Liver (tissue), 9 donors: Measurements from ENCODE around the gene AFDN. TPM values are rescaled to one million over a fixed set of nuclear protein-coding genes. Genes with fewer than 3 reads are reported as not detected.

Source experiments
- DNase-seq: peaks from one replicate; pipeline ENCODE4 v3.0.0-alpha.2; 2017; ENCODE audit warnings: low spot score
- H3K27ac ChIP-seq, 2 donors: one replicate each; pipeline ENCODE4 v1.7.0; 2013; ENCODE audit warnings: inconsistent platforms in 2 of 2, low read length in 2 of 2, control low read depth in 1 of 2, low read depth in 1 of 2, mild to moderate bottlenecking in 1 of 2
- H3K27me3 ChIP-seq, 4 donors: one replicate each; pipeline versions ENCODE4 v1.6.1 to v1.7.0; 2013; ENCODE audit warnings: low read length in 3 of 4, inconsistent platforms in 1 of 4, mild to moderate bottlenecking in 1 of 4, moderate library complexity in 1 of 4; ENCODE audit not compliant: control insufficient read depth in 4 of 4, insufficient read depth in 4 of 4
- H3K36me3 ChIP-seq, 4 donors: one replicate each; pipeline versions ENCODE4 v1.6.1 to v1.7.0; 2013; ENCODE audit warnings: low read length in 3 of 4, mild to moderate bottlenecking in 3 of 4, low read depth in 1 of 4, moderate library complexity in 1 of 4; ENCODE audit not compliant: control insufficient read depth in 4 of 4, insufficient read depth in 3 of 4
- H3K4me1 ChIP-seq, 4 donors: one replicate each; pipeline versions ENCODE4 v1.6.1 to v1.7.0; 2013; ENCODE audit warnings: low read length in 3 of 4, mild to moderate bottlenecking in 3 of 4, moderate library complexity in 1 of 4; ENCODE audit not compliant: control insufficient read depth in 4 of 4, insufficient read depth in 4 of 4
- H3K4me3 ChIP-seq, 3 donors: one replicate each; pipeline versions ENCODE4 v1.6.1 to v1.7.0; 2013; ENCODE audit warnings: low read length in 3 of 3, control low read depth in 1 of 3, low read depth in 1 of 3, mild to moderate bottlenecking in 1 of 3
- H3K9ac ChIP-seq, 2 donors: one replicate each; pipeline ENCODE4 v1.7.0; 2013; ENCODE audit warnings: low read length in 2 of 2, mild to moderate bottlenecking in 2 of 2, moderate library complexity in 2 of 2, control low read depth in 1 of 2, low read depth in 1 of 2
- H3K9me3 ChIP-seq, 4 donors: one replicate each; pipeline versions ENCODE4 v1.6.1 to v1.7.0; 2013; ENCODE audit warnings: low read length in 3 of 4; ENCODE audit not compliant: control insufficient read depth in 4 of 4
- FOXA1 ChIP-seq: IDR thresholded peaks from 2 replicates; pipeline ENCODE4 v1.6.1; 2016; ENCODE audit warnings: antibody characterized with exemption
- FOXA2 ChIP-seq: IDR thresholded peaks from 2 replicates; pipeline ENCODE4 v1.6.1; 2016; ENCODE audit warnings: antibody characterized with exemption
- GABPA ChIP-seq, 2 donors: IDR thresholded peaks in 1 of 2; conservative IDR thresholded peaks in 1 of 2; 2 replicates each; pipeline ENCODE4 v1.6.1; 2016; ENCODE audit warnings: antibody characterized with exemption in 2 of 2, mild to moderate bottlenecking in 1 of 2, moderate library complexity in 1 of 2
- HNF4A ChIP-seq, 2 donors: conservative IDR thresholded peaks; 2 replicates each; pipeline ENCODE4 v1.6.1; 2016; ENCODE audit warnings: antibody characterized with exemption in 2 of 2, mild to moderate bottlenecking in 2 of 2
- HNF4G ChIP-seq: IDR thresholded peaks from 2 replicates; pipeline ENCODE4 v1.6.1; 2016; ENCODE audit warnings: antibody characterized with exemption
- JUND ChIP-seq, 2 donors: IDR thresholded peaks; 2 replicates each; pipeline ENCODE4 v1.6.1; 2016; ENCODE audit warnings: antibody characterized with exemption in 2 of 2
- RAD21 ChIP-seq, 2 donors: IDR thresholded peaks; 2 replicates each; pipeline ENCODE4 v1.6.1; 2016; ENCODE audit warnings: antibody characterized with exemption in 2 of 2, mild to moderate bottlenecking in 2 of 2
- REST ChIP-seq: IDR thresholded peaks from 2 replicates; pipeline ENCODE4 v1.6.1; 2016; ENCODE audit warnings: antibody characterized with exemption, mild to moderate bottlenecking
- RXRA ChIP-seq, 2 donors: IDR thresholded peaks; 2 replicates each; pipeline ENCODE4 v1.6.1; 2017 to 2018; ENCODE audit warnings: antibody characterized with exemption in 2 of 2, mild to moderate bottlenecking in 1 of 2
- SP1 ChIP-seq: IDR thresholded peaks from 2 replicates; pipeline ENCODE4 v1.6.1; 2018; ENCODE audit warnings: antibody characterized with exemption, mild to moderate bottlenecking
- TAF1 ChIP-seq: conservative IDR thresholded peaks from 2 replicates; pipeline ENCODE4 v1.6.1; 2016; ENCODE audit warnings: antibody characterized with exemption, mild to moderate bottlenecking
- YY1 ChIP-seq: IDR thresholded peaks from 2 replicates; pipeline ENCODE4 v1.6.1; 2016; ENCODE audit warnings: antibody characterized with exemption, mild to moderate bottlenecking
- WGBS: extraction: QIAGEN DNeasy Blood & Tissue Kit; methylation state at CpG from one replicate; pipeline ENCODE4 v1.1.7; 2013; 5-methylcytosine and 5-hydroxymethylcytosine counted together
- polyA plus RNA-seq, 2 donors: library from polyadenylated mRNA; stranded (reverse) in 1 of 2; unstranded in 1 of 2; fragments of 200-250 nt in 1 of 2; fragments of >200 nt in 1 of 2; fragmentation: Nextera tagmentation in 1 of 2; extraction: Ambion mirVana in 1 of 2; gene quantifications; one replicate each; pipeline versions ENCODE4 v1.2.1 to v1.2.3, GENCODE V29; 2013 to 2015
- total RNA-seq, 2 donors: library from RNA; depleted of rRNA; stranded (reverse); fragments of >200 nt; gene quantifications; one replicate each; pipeline ENCODE4 v1.2.3, GENCODE V29; 2014
- TF ChIP-seq, protein P1 (sequence below): IDR thresholded peaks from 2 replicates; pipeline ENCODE4 v1.6.1; 2016; ENCODE audit warnings: antibody characterized with exemption
- TF ChIP-seq, protein P2 (sequence below): IDR thresholded peaks from 2 replicates; pipeline ENCODE4 v1.6.1; 2016; ENCODE audit warnings: antibody characterized with exemption
- TF ChIP-seq, protein P3 (sequence below): IDR thresholded peaks from 2 replicates; pipeline ENCODE4 v1.6.1; 2016; ENCODE audit warnings: antibody characterized with exemption
- TF ChIP-seq, protein P4 (sequence below): fragments of 150-350 bp; IDR thresholded peaks from 2 replicates; pipeline ENCODE4 v1.5.1; 2017; ENCODE audit warnings: improper control_type of control experiment, low read depth, low read length; ENCODE audit not compliant: missing input control
- donor health status: healthy.
- donor health status: healthy.
- donor health status: healthy.
- donor health status: healthy.
- donor health status: healthy.

Gene AFDN
- total and polyA plus RNA-seq, 4 donors, result 21.3 to 145 (median 29.3) TPM

DNA sequence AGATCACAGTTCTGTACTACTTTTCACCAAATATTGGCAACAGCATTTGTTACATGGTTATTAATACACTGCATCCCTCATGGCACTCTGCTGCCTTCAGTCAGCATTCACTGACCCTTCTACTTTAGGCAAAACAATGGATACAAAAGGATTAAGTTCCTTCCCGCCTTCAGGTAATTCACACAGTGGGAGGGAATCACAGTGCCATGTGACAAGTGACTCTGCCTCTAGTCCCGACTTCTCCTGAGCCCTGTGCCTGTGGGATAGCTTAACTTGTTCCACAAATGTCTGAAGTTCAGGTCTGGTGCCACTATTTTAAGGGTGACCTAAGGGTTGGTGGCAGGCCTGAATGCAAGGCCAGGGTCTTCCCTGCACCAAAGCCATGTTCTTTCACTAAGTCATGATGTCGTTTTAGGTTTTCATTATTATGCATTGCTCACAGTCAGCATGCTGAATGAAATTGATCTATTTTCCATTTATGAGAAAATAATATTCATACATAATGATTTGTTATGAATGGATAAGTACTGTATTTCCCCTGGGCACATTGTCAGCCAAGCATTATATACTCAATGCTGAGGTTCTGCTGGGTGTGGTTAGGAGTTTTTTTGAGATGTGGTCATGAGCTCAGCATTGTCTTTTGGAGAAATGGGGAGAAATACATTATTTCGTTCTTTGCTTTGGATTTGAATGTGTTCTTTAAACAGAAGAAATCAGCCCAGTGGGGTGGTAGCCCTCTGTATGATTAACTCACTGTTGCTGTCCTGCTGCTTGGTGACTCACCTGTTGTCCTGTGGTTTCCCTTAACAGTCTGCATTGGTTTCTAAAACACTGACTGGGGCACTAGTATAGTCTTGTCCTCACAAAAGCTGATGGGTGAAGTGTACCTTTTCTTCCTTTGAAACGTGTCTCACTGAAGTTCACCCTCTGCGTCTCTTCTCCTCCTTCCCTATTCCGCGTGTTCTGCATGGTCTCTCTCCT is 66.4 kb downstream of the AFDN start:
- no peak overlapping the region for H3K4me3 ChIP-seq
- H3K27ac ChIP-seq, result no peak overlapping the region
- TF ChIP-seq REST (no peak), HNF4G (no peak), SP1 (no peak), TAF1 (no peak), FOXA1 (no peak)
- TF ChIP-seq, protein P1, sequence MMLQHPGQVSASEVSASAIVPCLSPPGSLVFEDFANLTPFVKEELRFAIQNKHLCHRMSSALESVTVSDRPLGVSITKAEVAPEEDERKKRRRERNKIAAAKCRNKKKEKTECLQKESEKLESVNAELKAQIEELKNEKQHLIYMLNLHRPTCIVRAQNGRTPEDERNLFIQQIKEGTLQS, result no peak
- TF ChIP-seq, protein P2, sequence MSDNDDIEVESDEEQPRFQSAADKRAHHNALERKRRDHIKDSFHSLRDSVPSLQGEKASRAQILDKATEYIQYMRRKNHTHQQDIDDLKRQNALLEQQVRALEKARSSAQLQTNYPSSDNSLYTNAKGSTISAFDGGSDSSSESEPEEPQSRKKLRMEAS, result no peak
- TF ChIP-seq, protein P3, sequence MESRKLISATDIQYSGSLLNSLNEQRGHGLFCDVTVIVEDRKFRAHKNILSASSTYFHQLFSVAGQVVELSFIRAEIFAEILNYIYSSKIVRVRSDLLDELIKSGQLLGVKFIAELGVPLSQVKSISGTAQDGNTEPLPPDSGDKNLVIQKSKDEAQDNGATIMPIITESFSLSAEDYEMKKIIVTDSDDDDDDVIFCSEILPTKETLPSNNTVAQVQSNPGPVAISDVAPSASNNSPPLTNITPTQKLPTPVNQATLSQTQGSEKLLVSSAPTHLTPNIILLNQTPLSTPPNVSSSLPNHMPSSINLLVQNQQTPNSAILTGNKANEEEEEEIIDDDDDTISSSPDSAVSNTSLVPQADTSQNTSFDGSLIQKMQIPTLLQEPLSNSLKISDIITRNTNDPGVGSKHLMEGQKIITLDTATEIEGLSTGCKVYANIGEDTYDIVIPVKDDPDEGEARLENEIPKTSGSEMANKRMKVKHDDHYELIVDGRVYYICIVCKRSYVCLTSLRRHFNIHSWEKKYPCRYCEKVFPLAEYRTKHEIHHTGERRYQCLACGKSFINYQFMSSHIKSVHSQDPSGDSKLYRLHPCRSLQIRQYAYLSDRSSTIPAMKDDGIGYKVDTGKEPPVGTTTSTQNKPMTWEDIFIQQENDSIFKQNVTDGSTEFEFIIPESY, result no peak
- DNase-seq, result no peak
- no peaks in the 10 kb centered on the region for H3K9me3 ChIP-seq
- peaks cover 1 to 29% (median 15%) of the 10 kb centered on the region in 4 donors for H3K36me3 ChIP-seq
- 93% methylated on average over 8 of the region's 8 CpGs for WGBS
- H3K4me1 ChIP-seq, result no peaks in the 10 kb centered on the region
- no peak overlapping the region for H3K9ac ChIP-seq
- no peaks in the 10 kb centered on the region for H3K27me3 ChIP-seq

DNA sequence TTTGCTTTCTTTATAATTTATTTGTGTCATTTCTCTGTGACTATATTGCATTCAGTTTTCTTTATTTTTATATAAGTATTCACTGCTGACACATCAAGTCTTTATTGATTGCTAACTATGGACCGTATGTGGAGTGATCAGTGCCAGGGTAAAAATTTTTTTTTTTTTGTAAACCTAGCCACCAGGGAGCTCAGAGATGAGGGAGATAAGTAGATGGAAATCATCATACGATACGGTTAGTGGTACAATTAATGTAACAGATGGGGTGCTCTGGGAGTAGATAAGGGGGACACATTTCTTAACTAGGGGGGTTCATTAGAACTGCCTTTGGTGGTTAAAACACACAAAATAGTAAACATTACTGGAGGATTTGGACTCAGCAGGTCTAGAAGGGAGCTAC is 68.3 kb downstream of the AFDN start:
- no peaks in the 10 kb centered on the region for H3K9me3 ChIP-seq
- no peak overlapping the region for H3K9ac ChIP-seq
- H3K27ac ChIP-seq, result no peak overlapping the region
- H3K4me1 ChIP-seq, result no peaks in the 10 kb centered on the region
- 57% methylated on average over 3 of the region's 3 CpGs for WGBS
- H3K4me3 ChIP-seq, result no peak overlapping the region
- H3K36me3 ChIP-seq, result peaks cover 2 to 22% (median 11%) of the 10 kb centered on the region in 4 donors
- DNase-seq, result no peak
- H3K27me3 ChIP-seq, result no peaks in the 10 kb centered on the region
- no peak for TF ChIP-seq HNF4G
- TF ChIP-seq, protein P4, sequence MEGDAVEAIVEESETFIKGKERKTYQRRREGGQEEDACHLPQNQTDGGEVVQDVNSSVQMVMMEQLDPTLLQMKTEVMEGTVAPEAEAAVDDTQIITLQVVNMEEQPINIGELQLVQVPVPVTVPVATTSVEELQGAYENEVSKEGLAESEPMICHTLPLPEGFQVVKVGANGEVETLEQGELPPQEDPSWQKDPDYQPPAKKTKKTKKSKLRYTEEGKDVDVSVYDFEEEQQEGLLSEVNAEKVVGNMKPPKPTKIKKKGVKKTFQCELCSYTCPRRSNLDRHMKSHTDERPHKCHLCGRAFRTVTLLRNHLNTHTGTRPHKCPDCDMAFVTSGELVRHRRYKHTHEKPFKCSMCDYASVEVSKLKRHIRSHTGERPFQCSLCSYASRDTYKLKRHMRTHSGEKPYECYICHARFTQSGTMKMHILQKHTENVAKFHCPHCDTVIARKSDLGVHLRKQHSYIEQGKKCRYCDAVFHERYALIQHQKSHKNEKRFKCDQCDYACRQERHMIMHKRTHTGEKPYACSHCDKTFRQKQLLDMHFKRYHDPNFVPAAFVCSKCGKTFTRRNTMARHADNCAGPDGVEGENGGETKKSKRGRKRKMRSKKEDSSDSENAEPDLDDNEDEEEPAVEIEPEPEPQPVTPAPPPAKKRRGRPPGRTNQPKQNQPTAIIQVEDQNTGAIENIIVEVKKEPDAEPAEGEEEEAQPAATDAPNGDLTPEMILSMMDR, result no peak
- no peak for TF ChIP-seq GABPA (IDR thresholded peaks at IDR 0.05 in 1 of 2, conservative IDR thresholded peaks at IDR 0.05 in 1 of 2)
- TF ChIP-seq, protein P3, result no peak
- TF ChIP-seq, protein P2, result no peak
- TF ChIP-seq RAD21 (IDR thresholded peaks at IDR 0.05), result no peak
- no peak for TF ChIP-seq FOXA1
- no peak for TF ChIP-seq HNF4A (conservative IDR thresholded peaks at IDR 0.05)
- TF ChIP-seq JUND (IDR thresholded peaks at IDR 0.05), result no peak
- no peak for TF ChIP-seq RXRA (IDR thresholded peaks at IDR 0.05)
- no peak for TF ChIP-seq YY1
- no peak for TF ChIP-seq SP1
- TF ChIP-seq FOXA2, result no peak
- TF ChIP-seq REST, result no peak
